Neural crest cell (in vitro differentiated cells): ENCODE results near the gene CEP128. TPM values are rescaled to one million over a fixed set of nuclear protein-coding genes. Genes with fewer than 3 reads are reported as not detected.

Experiments
- DNase-seq: peaks from one replicate; pipeline ENCODE4 v3.0.0; 2021; ENCODE audit warnings: low read depth, mixed read lengths, low spot score
- H3K27ac Mint-ChIP-seq: one replicate; pipeline ENCODE4 v1.8.0; 2021; ENCODE audit warnings: mild to moderate bottlenecking, mixed read lengths; ENCODE audit not compliant: unreplicated experiment
- H3K27me3 Mint-ChIP-seq: 2 replicates; pipeline ENCODE4 v1.8.0; 2021; ENCODE audit warnings: low read depth, mild to moderate bottlenecking, mixed read lengths
- H3K36me3 Mint-ChIP-seq: 2 replicates; pipeline ENCODE4 v1.8.0; 2021; ENCODE audit warnings: low read depth, mild to moderate bottlenecking, mixed read lengths
- H3K4me1 Mint-ChIP-seq: 2 replicates; pipeline ENCODE4 v1.8.0; 2021; ENCODE audit warnings: mixed read lengths
- H3K4me3 Mint-ChIP-seq: one replicate; pipeline ENCODE4 v1.8.0; 2021; ENCODE audit warnings: mild to moderate bottlenecking, mixed read lengths
- H3K9me3 Mint-ChIP-seq: 2 replicates; pipeline ENCODE4 v1.8.0; 2021; ENCODE audit warnings: mixed read lengths
- CTCF ChIP-seq: fragments of 200-600 bp; sonication (generic); conservative IDR thresholded peaks from 2 replicates; pipeline ENCODE4 v1.5.0; 2021; ENCODE audit warnings: antibody characterized with exemption, mild to moderate bottlenecking
- long read RNA-seq: library from polyadenylated mRNA; unstranded; transcript quantifications from one replicate; pipeline ENCODE4 v2.0.0, GENCODE V29; 2020
- total RNA-seq: library from RNA; stranded (reverse); gene quantifications from 2 replicates; pipeline ENCODE4 v1.2.1, GENCODE V29; 2021

The CEP128 gene
- 25.8 and 30.7 TPM in 2 replicates for total RNA-seq
- long read RNA-seq, partial matches to known transcripts: 42 of 56 reads
- long read RNA-seq, other reads (novel, unspliced or antisense): 14 of 56 reads

GRCh38 chr14:80941241-80942185 is at the start of gene CEP128:
Gene CEP128, minus strand, starts transcription at chr14:80941738.
- Mint-ChIP-seq H3K36me3 (no peaks in the 10 kb centered on the region), H3K4me3 (peak within 1 kb of the TSS; percentile 98), H3K27ac (peak within 1 kb of the TSS; percentile 96), H3K9me3 (no peaks in the 10 kb centered on the region), H3K4me1 (peaks cover 20% of the 10 kb centered on the region), H3K27me3 (peaks cover 3% of the 10 kb centered on the region)
- peak; percentile 86 for DNase-seq
- no peak for TF ChIP-seq CTCF

GRCh38 chr14:80988735-80989429 is 47.3 kb upstream of the CEP128 start:
- H3K9me3 Mint-ChIP-seq: no peaks in the 10 kb centered on the region
- no peak for TF ChIP-seq CTCF
- no peaks in the 10 kb centered on the region for H3K27me3 Mint-ChIP-seq
- no peak for DNase-seq
- no peaks in the 10 kb centered on the region for H3K4me1 Mint-ChIP-seq
- H3K36me3 Mint-ChIP-seq: no peaks in the 10 kb centered on the region
- no peak overlapping the region for H3K27ac Mint-ChIP-seq
- no peak overlapping the region for H3K4me3 Mint-ChIP-seq

GRCh38 chr14:80988192-80988591 is 46.7 kb upstream of the CEP128 start:
- Mint-ChIP-seq H3K27ac (no peak overlapping the region), H3K36me3 (no peaks in the 10 kb centered on the region), H3K4me3 (no peak overlapping the region), H3K4me1 (no peaks in the 10 kb centered on the region), H3K27me3 (no peaks in the 10 kb centered on the region), H3K9me3 (no peaks in the 10 kb centered on the region)
- TF ChIP-seq CTCF: no peak
- no peak for DNase-seq

GRCh38 chr14:80987235-80988032 is 45.9 kb upstream of the CEP128 start:
- Mint-ChIP-seq H3K27me3 (no peaks in the 10 kb centered on the region), H3K4me3 (no peak overlapping the region), H3K4me1 (no peaks in the 10 kb centered on the region), H3K27ac (no peak overlapping the region), H3K36me3 (no peaks in the 10 kb centered on the region), H3K9me3 (no peaks in the 10 kb centered on the region)
- TF ChIP-seq CTCF: peak; percentile 98
- DNase-seq: peak; percentile 50

GRCh38 chr14:80982711-80983110 is 41.2 kb upstream of the CEP128 start:
- no peak for TF ChIP-seq CTCF
- Mint-ChIP-seq H3K4me1 (no peaks in the 10 kb centered on the region), H3K4me3 (no peak overlapping the region), H3K27ac (no peak overlapping the region), H3K36me3 (no peaks in the 10 kb centered on the region), H3K9me3 (no peaks in the 10 kb centered on the region), H3K27me3 (no peaks in the 10 kb centered on the region)
- DNase-seq: no peak
